H9 (cell line): ENCODE measurements around the gene SLC35B3. TPM values are rescaled to one million over a fixed set of nuclear protein-coding genes. Genes with fewer than 3 reads are reported as not detected.
A peak's percentile ranks its signal among the peaks of the same experiment; 100 is the strongest.
"Not testable (repeated sequence)": the region's sequence is repeated elsewhere in the genome, so short reads cannot be mapped to it uniquely, and the experiment has no call there.

Experiments
- DNase-seq: peaks from one replicate; pipeline ENCODE4 v3.0.0-alpha.2; 2017
- H2AFZ ChIP-seq: one replicate; pipeline ENCODE4 v1.6.1; 2013; ENCODE audit warnings: mild to moderate bottlenecking, low read length, control low read depth, moderate library complexity
- H2AK5ac ChIP-seq: 2 replicates; pipeline ENCODE4 v1.6.1; 2013; ENCODE audit warnings: low read length, control low read depth, mixed read lengths; ENCODE audit not compliant: insufficient read length
- H2BK120ac ChIP-seq: one replicate; pipeline ENCODE4 v1.6.1; 2013; ENCODE audit warnings: low read depth, mild to moderate bottlenecking, low read length, control low read depth, inconsistent platforms; ENCODE audit not compliant: poor library complexity, severe bottlenecking
- H2BK12ac ChIP-seq: 2 replicates; pipeline ENCODE4 v1.6.1; 2013; ENCODE audit warnings: low read length, control low read depth, mixed read lengths, low read depth; ENCODE audit not compliant: insufficient read length
- H2BK15ac ChIP-seq: 2 replicates; pipeline ENCODE4 v1.6.1; 2013; ENCODE audit warnings: low read depth, low read length, control low read depth
- H2BK20ac ChIP-seq: one replicate; pipeline ENCODE4 v1.6.1; 2013; ENCODE audit warnings: low read depth, mild to moderate bottlenecking, low read length, control low read depth, inconsistent platforms; ENCODE audit not compliant: poor library complexity, severe bottlenecking
- H2BK5ac ChIP-seq: 2 replicates; pipeline ENCODE4 v1.6.1; 2013; ENCODE audit warnings: low read length, control low read depth, mixed read lengths; ENCODE audit not compliant: insufficient read length
- H3K14ac ChIP-seq: 2 replicates; pipeline ENCODE4 v1.6.1; 2013; ENCODE audit warnings: low read length, control low read depth; ENCODE audit not compliant: insufficient read depth
- H3K18ac ChIP-seq: 2 replicates; pipeline ENCODE4 v1.6.1; 2013; ENCODE audit warnings: low read depth, mild to moderate bottlenecking, mixed read lengths, low read length, control low read depth; ENCODE audit not compliant: insufficient read length
- H3K23ac ChIP-seq: 2 replicates; pipeline ENCODE4 v1.6.1; 2013; ENCODE audit warnings: low read length, control low read depth, mixed read lengths, low read depth; ENCODE audit not compliant: insufficient read length
- H3K23me2 ChIP-seq: 2 replicates; pipeline ENCODE4 v1.6.1; 2013; ENCODE audit warnings: low read depth, mild to moderate bottlenecking, mixed read lengths, low read length, control low read depth; ENCODE audit not compliant: insufficient read length, poor library complexity, severe bottlenecking
- H3K27ac ChIP-seq: 2 replicates; pipeline ENCODE4 v1.5.1; 2013; ENCODE audit warnings: low read length, control low read depth, mixed read lengths, low read depth; ENCODE audit not compliant: insufficient read length
- H3K27me3 ChIP-seq: 2 replicates; pipeline ENCODE4 v1.6.1; 2013; ENCODE audit warnings: low read length, control low read depth, inconsistent platforms; ENCODE audit not compliant: insufficient read depth
- H3K4ac ChIP-seq: 2 replicates; pipeline ENCODE4 v1.6.1; 2013; ENCODE audit warnings: low read depth, mild to moderate bottlenecking, control low read depth, inconsistent platforms, low read length, moderate library complexity
- H3K4me1 ChIP-seq: 2 replicates; pipeline ENCODE4 v1.6.1; 2013; ENCODE audit warnings: low read length, control low read depth, inconsistent platforms; ENCODE audit not compliant: insufficient read depth
- H3K4me2 ChIP-seq: 2 replicates; pipeline ENCODE4 v1.6.1; 2013; ENCODE audit warnings: low read length, control low read depth, mixed read lengths; ENCODE audit not compliant: insufficient read length, insufficient read depth
- H3K56ac ChIP-seq: 2 replicates; pipeline ENCODE4 v1.6.1; 2013; ENCODE audit warnings: low read depth, mild to moderate bottlenecking, mixed read lengths, low read length, control low read depth; ENCODE audit not compliant: insufficient read length
- H3K79me1 ChIP-seq: 2 replicates; pipeline ENCODE4 v1.6.1; 2013; ENCODE audit warnings: low read depth, mild to moderate bottlenecking, moderate library complexity, low read length, control low read depth, inconsistent platforms; ENCODE audit not compliant: insufficient read depth, poor library complexity, severe bottlenecking
- H3K79me2 ChIP-seq: 2 replicates; pipeline ENCODE4 v1.6.1; 2013; ENCODE audit warnings: low read length, control low read depth, inconsistent platforms; ENCODE audit not compliant: insufficient read depth
- H3K9ac ChIP-seq: 2 replicates; pipeline ENCODE4 v1.6.1; 2013; ENCODE audit warnings: low read length, control low read depth, mixed read lengths; ENCODE audit not compliant: insufficient read length; ENCODE audit errors: extremely low read depth
- H3K9me3 ChIP-seq: one replicate; pipeline ENCODE4 v1.6.1; 2013; ENCODE audit warnings: low read depth, low read length, inconsistent platforms; ENCODE audit not compliant: control insufficient read depth
- H3T11ph ChIP-seq: one replicate; pipeline ENCODE4 v1.6.1; 2013; ENCODE audit warnings: mild to moderate bottlenecking, low read length, control low read depth, inconsistent platforms
- H4K20me1 ChIP-seq: one replicate; pipeline ENCODE4 v1.6.1; 2013; ENCODE audit not compliant: control insufficient read depth, insufficient read length, insufficient read depth
- H4K5ac ChIP-seq: 2 replicates; pipeline ENCODE4 v1.6.1; 2013; ENCODE audit warnings: low read depth, mild to moderate bottlenecking, mixed read lengths, low read length, control low read depth; ENCODE audit not compliant: insufficient read length
- H4K8ac ChIP-seq: replicated peaks from 2 replicates; pipeline ENCODE4 v1.6.1; 2013; ENCODE audit warnings: low read length, control low read depth, mixed read lengths, low read depth; ENCODE audit not compliant: insufficient read length
- H4K91ac ChIP-seq: 2 replicates; pipeline ENCODE4 v1.6.1; 2013; ENCODE audit warnings: low read depth, mild to moderate bottlenecking, moderate library complexity, mixed read lengths, low read length, control low read depth; ENCODE audit not compliant: insufficient read length
- H3K27ac Mint-ChIP-seq, 3 experiments: 2 replicates in 2 of 3; 3 replicates in 1 of 3; pipeline ENCODE4 v1.8.0; 2020 to 2021; ENCODE audit warnings: mixed read lengths in 3 of 3, mild to moderate bottlenecking in 1 of 3, moderate library complexity in 1 of 3
- H3K27me3 Mint-ChIP-seq: 2 replicates; pipeline ENCODE4 v1.8.0; 2021; ENCODE audit warnings: low read depth, mild to moderate bottlenecking, moderate library complexity, mixed read lengths
- H3K36me3 Mint-ChIP-seq, 3 experiments: 2 replicates in 2 of 3; 3 replicates in 1 of 3; pipeline ENCODE4 v1.8.0; 2020 to 2021; ENCODE audit warnings: low read depth in 3 of 3, mixed read lengths in 3 of 3; ENCODE audit not compliant: insufficient read depth in 1 of 3
- H3K4me1 Mint-ChIP-seq, 2 experiments: 2 replicates each; pipeline ENCODE4 v1.8.0; 2020; ENCODE audit warnings: mixed read lengths in 2 of 2
- H3K4me3 Mint-ChIP-seq, 2 experiments: 2 replicates in 1 of 2; 3 replicates in 1 of 2; pipeline ENCODE4 v1.8.0; 2020 to 2021; ENCODE audit warnings: mild to moderate bottlenecking in 2 of 2, mixed read lengths in 2 of 2, moderate library complexity in 1 of 2
- H3K9me3 Mint-ChIP-seq, 2 experiments: 2 replicates in 1 of 2; 3 replicates in 1 of 2; pipeline ENCODE4 v1.8.0; 2020; ENCODE audit warnings: mild to moderate bottlenecking in 2 of 2, mixed read lengths in 2 of 2, moderate library complexity in 1 of 2
- WGBS: extraction: QIAGEN DNeasy Blood & Tissue Kit; methylation state at CpG from one replicate; pipeline ENCODE4 v1.1.7; 2013; ENCODE audit warnings: missing lambda C conversion rate, low lambda C conversion rate, mixed read lengths; ENCODE audit not compliant: insufficient read length; ENCODE audit errors: extremely low coverage; 5-methylcytosine and 5-hydroxymethylcytosine counted together
- total RNA-seq: library from RNA; stranded (reverse); gene quantifications from 2 replicates; pipeline ENCODE4 v1.2.1, GENCODE V29; 2021
- TF ChIP-seq, protein P1 (sequence below): fragments of 200-600 bp; sonication (generic); conservative IDR thresholded peaks from 3 replicates; pipeline ENCODE4 v1.8.0; 2021; ENCODE audit warnings: antibody characterized with exemption, mild to moderate bottlenecking

The SLC35B3 gene
- total RNA-seq, 1 experiment from 2014 or later, result 8.4 TPM

GRCh38 chr6:8414844-8415243, 20.5 kb downstream of the SLC35B3 start:
- no peak overlapping the region for H2BK20ac ChIP-seq
- WGBS, result no CpG with 5 or more reads among the region's 3 CpGs
- no peak overlapping the region for H2BK120ac ChIP-seq
- H3K36me3 Mint-ChIP-seq, result peaks cover 30 to 42% (median 38%) of the 10 kb centered on the region in 3 experiments
- H3K23me2 ChIP-seq, result no peaks in the 10 kb centered on the region
- peaks cover 6% of the 10 kb centered on the region for H3K4me1 ChIP-seq
- H3K9me3 Mint-ChIP-seq, result peaks cover 5% of the 10 kb centered on the region in 2 experiments; a peak in 2 of 5 replicates
- no peak overlapping the region for H3K14ac ChIP-seq
- H2BK5ac ChIP-seq, result no peak overlapping the region
- no peaks in the 10 kb centered on the region for H4K20me1 ChIP-seq
- no peak overlapping the region for H3T11ph ChIP-seq
- H3K4me3 Mint-ChIP-seq, result no peak overlapping the region
- peaks cover 5% of the 10 kb centered on the region for H3K9me3 ChIP-seq
- H2BK12ac ChIP-seq, result no peak overlapping the region
- H3K27me3 ChIP-seq, result no peaks in the 10 kb centered on the region
- no peaks in the 10 kb centered on the region for H3K79me1 ChIP-seq
- no peak overlapping the region for H3K27ac Mint-ChIP-seq
- H4K5ac ChIP-seq, result no peak overlapping the region
- H3K18ac ChIP-seq, result no peak overlapping the region
- H3K4me1 Mint-ChIP-seq, result peaks cover 14 to 17% of the 10 kb centered on the region in 2 experiments
- no peak overlapping the region for H3K27ac ChIP-seq
- no peak overlapping the region for H4K91ac ChIP-seq
- H3K4ac ChIP-seq, result no peak overlapping the region
- H4K8ac ChIP-seq, result no peak overlapping the region
- H2AK5ac ChIP-seq, result no peak overlapping the region
- H3K27me3 Mint-ChIP-seq, result no peaks in the 10 kb centered on the region
- H2AFZ ChIP-seq, result no peak overlapping the region
- no peak overlapping the region for H3K23ac ChIP-seq
- TF ChIP-seq, protein P1, sequence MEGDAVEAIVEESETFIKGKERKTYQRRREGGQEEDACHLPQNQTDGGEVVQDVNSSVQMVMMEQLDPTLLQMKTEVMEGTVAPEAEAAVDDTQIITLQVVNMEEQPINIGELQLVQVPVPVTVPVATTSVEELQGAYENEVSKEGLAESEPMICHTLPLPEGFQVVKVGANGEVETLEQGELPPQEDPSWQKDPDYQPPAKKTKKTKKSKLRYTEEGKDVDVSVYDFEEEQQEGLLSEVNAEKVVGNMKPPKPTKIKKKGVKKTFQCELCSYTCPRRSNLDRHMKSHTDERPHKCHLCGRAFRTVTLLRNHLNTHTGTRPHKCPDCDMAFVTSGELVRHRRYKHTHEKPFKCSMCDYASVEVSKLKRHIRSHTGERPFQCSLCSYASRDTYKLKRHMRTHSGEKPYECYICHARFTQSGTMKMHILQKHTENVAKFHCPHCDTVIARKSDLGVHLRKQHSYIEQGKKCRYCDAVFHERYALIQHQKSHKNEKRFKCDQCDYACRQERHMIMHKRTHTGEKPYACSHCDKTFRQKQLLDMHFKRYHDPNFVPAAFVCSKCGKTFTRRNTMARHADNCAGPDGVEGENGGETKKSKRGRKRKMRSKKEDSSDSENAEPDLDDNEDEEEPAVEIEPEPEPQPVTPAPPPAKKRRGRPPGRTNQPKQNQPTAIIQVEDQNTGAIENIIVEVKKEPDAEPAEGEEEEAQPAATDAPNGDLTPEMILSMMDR, result no peak
- H3K56ac ChIP-seq, result no peak overlapping the region
- no peak overlapping the region for H3K4me2 ChIP-seq
- no peaks in the 10 kb centered on the region for H3K79me2 ChIP-seq
- H3K9ac ChIP-seq, result no peak overlapping the region
- no peak overlapping the region for H2BK15ac ChIP-seq
- DNase-seq, result no peak

- H3K27ac ChIP-seq, H4K5ac ChIP-seq, H3K79me2 ChIP-seq, H3K4me3 Mint-ChIP-seq, H2BK15ac ChIP-seq, H3K9ac ChIP-seq, H3K9me3 ChIP-seq, H2BK20ac ChIP-seq, H4K20me1 ChIP-seq, H2BK5ac ChIP-seq, H3K4me1 Mint-ChIP-seq, H3K79me1 ChIP-seq, H2AK5ac ChIP-seq, DNase-seq, H3K23me2 ChIP-seq, H2AFZ ChIP-seq, H3T11ph ChIP-seq, H3K27me3 ChIP-seq, H4K8ac ChIP-seq, H3K18ac ChIP-seq, H4K91ac ChIP-seq, H3K4ac ChIP-seq, H3K27me3 Mint-ChIP-seq, H3K14ac ChIP-seq, H3K56ac ChIP-seq, H3K4me1 ChIP-seq, H2BK12ac ChIP-seq, H3K9me3 Mint-ChIP-seq, H3K23ac ChIP-seq, H2BK120ac ChIP-seq, H3K4me2 ChIP-seq: not testable (repeated sequence)
- Mint-ChIP-seq H3K36me3 (peaks cover 4 to 12% (median 9%) of the 10 kb centered on the region in 3 experiments), H3K27ac (peak overlapping the region in 1 of 3 experiments; percentile 52; a peak in 1 of 7 replicates)
- WGBS, result no CpG with 5 or more reads among the region's 4 CpGs
Observed at GRCh38 chr6:8405946-8406345, 29.4 kb downstream of the SLC35B3 start.
